ENCODE measurements around the gene EFNA5.
"Not testable (repeated sequence)": the region's sequence is repeated elsewhere in the genome, so short reads cannot be mapped to it uniquely, and the experiment has no call there.

EFNA5 gene

DNA sequence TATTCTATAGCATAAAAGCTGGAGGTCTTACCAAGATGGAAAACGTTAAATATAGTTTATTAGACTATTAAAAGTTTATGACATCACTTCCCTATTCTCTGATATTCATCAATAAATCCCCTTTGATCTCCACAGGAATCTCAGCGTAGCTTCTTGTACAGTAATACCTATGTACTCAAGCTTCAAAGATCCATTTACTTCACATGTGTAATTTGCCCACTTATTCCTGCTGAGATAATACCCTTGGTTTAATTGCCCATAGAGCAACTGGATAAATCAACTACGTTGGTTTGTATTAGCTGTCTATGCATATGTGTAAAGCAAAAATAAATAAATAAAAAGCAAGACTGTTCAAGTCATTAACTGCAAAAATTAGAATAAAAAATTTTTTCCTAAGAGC, 219.7 kb downstream of the EFNA5 start:
- peak in 1 of 2 experiments; percentile 7 for DNase-seq

DNA sequence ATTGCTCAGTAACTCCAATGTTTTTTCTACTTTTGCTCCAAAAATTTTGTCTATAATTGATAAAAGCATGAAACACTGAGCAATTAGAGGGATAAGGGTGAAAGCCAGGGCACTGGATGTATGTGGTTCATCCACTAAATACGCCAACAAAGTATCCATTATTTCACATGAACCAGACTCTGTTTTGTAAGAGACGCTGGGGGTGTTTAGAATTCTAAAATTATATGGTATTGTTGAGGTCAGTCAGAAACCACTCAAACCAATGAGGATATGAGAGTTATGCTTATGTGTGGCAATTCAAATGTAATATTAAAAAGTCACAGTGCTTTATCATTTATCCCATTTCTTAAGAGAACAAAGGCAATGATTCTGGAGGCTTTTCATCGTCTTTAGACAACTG, 220.2 kb downstream of the EFNA5 start:
- DNase-seq = no peak

DNA sequence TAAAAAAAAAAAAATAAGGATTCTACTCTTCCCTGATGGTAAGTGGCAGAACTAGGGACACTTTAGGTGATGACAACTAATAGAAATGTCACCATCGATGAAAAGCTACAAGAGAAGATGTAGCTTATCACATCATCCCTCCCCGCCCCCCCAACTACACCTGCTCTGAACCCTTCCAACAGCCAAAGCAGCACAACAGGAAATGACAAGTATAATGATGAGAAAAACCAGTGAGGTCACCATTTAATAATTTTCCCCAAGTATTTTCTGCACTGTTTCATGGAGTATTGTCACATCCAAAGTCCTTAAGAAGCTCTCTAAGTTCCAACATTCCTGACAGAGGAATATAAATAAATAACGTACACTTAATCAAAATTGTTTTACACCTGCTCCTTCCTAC, 221.4 kb downstream of the EFNA5 start:
- DNase-seq = no peak

DNA sequence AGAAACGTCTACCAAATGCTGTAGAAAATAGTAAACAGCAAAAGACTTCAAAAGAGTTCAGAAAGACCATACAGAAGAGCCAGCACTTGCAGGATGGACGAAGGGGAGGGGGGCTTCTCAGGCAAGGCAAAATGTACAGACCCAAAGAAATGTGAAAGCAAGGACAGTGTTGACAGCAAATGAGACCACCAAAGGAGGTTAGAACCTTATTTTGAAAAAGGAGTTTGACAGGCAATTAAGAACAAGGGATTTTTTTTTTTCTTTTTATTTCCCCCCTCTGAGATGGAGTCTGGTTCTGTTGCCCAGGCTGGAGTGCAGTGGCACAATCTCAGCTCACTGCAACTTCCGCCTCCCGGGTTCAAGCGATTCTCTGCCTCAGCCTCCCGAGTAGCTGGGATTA, 223.2 kb downstream of the EFNA5 start:
- no peak for DNase-seq

DNA sequence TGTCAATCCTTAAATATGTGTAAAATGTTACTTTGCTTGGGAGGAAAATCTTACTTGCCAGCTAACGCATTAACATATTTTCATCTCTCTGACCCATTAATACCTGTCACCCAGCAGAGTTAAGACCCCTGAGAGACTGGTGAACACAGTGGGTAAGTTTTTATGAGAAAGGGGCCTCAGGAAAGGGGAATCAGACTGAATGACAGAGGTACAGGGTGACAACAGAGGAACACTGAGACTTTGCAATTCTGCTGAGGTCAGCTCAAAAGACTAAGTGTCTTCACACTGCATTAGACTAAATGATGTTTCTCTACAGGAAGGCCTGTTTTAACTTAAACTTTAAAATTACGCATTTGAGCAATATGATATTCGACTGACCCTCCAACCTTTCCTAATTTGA, 223.8 kb downstream of the EFNA5 start:
- DNase-seq = no peak

DNA sequence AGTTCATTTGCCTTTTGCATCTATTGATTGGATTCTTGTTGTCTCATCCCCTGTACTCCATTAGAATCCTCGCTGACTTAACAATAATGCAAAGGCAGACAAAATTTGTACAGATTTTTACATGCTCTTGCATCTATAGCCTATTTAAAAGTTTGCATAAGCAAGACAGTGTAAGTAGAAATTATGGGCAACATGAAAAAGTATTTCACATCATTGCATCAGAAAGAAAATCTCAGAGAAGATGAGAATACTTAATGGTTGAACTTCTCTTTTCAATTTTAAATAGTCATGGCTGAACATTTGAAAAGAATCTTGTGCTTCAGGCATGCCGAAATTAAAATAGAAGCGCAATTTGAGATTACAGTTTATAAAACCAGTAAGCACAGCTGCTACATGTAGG, 226.4 kb downstream of the EFNA5 start:
- no peak for DNase-seq

DNA sequence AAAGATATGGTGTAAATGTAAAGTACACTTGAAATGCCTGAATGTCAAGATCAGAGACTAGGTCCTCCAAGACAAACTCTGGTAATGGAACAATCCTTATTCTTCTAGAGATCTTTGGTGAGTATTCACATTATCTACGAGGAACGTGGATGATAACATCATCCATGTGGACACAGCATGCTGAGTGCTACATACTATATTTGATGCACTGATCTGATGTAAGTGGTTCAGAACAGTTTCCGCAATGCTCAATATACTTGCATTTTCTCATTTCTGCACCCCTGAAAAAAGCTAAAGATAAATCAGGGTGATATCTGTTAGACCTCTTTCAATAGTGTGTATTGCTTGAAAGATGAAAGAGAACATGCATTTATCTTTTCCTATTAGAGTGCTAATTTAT, 226.8 kb downstream of the EFNA5 start:
- no peak for DNase-seq

DNA sequence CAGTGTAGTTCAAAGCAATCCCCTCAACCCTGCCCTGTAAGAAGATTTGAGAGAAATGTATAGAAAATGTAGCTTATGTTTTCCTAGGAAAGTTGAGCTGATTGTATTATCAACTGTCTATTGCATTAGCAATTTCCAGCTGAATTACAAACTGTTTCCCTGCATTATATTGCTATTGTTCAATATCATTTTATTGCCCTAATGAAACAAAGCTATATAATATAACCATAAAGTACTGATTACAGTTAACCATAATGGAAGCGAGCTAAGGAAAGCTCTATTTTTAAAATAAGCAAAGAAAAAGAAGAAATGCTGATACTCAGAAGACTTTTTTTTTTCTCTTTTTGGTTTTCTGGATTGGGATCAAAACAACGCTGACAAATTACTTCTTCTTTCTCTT, 228.3 kb downstream of the EFNA5 start:
- no peak for DNase-seq

DNA sequence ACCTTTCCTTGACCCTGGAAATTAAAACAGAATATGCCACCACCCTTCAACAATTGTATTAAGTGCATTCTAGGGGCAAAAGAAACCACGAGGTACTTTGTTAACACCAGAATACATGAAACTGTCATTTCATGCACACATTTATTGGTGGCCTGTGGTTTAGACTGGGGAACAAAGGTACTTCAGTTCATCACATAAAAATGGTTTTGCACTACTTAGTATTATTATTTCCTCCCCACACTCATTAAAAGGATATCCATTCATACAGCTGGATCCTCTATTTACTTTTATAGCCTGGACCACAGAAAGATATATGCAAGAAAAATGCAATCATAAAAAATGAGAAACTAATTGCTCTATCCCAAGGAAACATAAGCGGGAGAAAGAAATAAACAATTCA, 230.9 kb downstream of the EFNA5 start:
- DNase-seq = no peak

DNA sequence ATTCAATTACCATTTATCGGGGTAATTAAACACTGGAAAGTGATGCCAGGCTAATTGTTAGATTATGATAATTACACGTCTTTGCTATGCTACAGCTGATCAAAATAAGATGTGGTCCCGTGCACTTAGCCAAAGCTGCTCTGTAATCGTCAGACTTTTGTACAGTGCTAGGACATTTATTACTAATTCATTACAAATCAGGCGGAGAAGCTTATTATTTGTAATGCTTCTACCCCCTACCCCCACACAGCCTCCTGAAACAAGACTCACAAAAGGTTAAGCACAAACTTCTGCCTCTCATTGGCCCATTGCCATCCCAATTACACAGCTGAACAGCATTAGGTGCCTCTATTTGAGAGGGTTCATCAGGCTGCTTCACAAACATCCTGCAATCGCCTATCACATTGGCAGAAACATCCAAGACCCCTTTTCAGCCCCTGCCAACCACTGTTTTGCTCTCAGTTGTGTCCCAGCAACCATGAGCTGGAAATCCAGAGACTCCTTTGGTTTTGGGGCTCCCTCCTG, 232.7 kb downstream of the EFNA5 start:
- DNase-seq = no peak

DNA sequence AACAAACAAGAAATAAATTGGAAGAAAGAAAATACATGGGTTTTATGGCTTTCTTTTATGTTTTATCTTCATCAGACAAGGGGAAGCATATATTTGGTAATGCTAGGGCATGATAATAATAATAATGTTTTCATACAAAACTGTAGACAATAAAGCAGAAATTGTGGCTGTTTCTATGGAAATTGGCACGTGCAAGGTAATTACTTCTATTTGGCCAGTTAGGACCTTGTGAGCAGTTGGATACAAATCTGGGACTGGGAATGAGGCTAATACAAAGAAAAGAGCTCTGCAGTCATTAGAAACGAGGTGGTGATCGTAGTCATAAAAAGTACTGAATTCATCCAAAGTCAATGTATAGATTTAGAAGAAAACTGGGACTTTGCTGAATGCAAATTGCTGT, 233.6 kb downstream of the EFNA5 start:
- DNase-seq = no peak

DNA sequence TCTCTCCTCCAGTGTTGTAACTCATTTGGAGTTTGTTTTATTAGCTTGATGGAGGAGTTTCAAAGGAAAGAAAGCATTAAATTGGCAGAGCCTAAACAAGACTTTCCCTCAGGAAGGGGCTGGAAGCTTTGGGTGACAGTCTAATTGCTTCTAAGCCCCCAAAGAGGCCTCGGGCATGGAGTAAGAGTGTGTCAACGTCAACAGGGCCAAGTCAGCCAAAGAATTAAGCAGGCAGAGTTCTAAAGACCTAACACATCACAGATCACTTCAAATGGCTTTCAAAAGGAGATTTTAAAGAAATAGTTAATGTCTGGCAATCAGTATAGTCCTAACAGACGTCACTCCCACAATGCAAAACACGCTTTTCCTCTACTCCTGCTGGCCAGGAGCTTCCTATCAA, 234.5 kb downstream of the EFNA5 start:
- no peak for DNase-seq

DNA sequence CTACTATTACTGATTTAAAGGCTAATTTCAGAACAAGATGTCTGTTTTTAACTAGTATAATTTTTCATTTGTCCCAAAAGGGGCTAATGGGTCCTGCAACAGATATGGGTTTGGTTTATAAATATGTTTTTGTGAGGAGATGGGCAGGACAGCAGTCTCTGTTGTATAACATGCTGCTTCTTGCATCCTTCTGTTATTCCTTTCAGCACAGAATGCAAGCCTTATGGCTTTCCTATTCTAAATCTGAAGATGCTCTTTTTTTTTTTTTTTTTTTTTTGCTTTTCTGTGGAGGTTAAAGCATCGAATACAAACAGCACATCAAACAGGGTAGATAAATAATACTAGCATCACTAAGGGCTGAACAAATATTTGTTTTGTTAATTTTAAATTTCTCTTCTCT, 235.7 kb downstream of the EFNA5 start:
- DNase-seq = no peak

DNA sequence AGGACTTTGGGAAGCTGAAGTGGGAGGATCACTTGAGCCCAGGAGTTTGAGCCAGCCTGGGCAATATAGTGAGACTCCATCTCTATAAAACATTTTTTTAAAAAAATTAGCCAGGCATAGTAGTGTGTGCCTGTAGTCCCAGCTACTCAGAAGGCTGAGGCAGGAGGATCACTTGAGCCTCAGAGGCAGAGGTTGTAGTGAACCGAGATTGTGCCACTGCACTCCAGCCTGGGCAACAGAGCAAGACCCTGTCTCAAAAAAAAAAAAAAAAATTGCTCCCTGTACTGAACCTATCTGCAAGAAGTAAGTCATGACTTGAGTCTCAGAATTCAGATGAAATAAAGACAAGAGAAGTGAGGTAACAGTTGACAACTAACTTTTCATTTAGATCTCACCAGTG, 237.1 kb downstream of the EFNA5 start:
- DNase-seq = not testable (repeated sequence)

DNA sequence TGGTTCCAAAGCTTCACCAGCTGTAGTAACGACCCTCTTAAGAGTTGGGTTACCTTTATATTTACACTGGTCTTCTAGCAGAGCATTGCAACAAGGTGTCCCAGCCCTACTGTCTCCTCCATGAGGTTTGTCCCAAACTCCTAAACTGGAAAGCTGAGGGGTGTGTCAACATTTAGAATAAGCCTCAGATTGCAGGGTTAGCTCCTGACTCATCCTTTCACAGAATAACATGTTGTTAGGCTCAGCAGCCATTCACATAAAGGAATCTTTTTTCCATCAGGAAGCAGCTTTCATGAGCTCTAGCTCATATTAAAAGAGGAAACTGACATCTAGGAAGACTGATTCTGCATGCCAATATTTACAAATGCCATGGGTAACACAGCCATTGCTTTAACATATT, 238.7 kb downstream of the EFNA5 start:
- DNase-seq = no peak

DNA sequence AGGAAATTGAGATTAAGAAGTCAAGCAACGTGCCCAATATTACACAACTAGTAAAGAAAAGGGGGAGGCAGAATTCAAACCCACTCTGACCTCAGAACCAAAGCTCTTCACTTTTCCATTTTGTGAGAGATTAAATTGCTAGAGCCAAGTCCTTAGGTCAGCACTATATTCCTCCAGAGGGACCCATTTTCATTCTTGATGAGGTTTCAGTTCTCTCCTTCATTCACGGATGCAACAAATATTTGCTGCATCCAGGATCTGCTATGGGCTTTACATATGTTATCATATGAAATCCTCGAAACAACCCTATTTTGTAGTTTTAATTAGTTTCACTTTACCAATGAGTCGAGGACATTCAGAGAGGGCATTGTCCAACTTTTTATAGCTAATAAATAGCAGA, 239.2 kb downstream of the EFNA5 start:
- DNase-seq = no peak

DNA sequence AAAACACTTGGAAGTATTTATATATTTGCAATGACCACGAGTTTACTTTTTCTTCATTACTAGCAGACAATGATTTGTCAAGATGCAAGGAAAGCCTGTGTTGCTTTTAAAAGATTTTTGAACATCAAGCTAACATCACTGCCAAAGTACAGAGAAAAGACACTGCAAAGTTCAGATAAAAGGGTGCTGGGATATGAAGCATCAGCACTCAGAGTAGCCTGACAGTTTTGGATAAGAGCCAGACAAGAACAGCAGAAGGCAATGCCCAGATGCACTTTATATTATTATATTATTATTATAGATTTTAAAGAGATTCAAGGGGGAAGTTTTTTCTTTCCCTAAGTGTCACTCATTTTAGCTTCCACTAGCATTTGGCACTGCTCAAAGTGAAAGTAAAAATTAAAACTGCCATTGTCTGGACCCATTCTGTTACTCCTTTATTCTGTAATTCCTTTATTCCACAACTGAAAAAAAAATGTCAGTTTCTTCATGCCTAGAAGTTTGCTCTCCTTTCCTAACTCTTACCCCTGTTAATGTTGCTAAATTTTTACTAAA, 240.6 kb downstream of the EFNA5 start:
- DNase-seq = no peak

DNA sequence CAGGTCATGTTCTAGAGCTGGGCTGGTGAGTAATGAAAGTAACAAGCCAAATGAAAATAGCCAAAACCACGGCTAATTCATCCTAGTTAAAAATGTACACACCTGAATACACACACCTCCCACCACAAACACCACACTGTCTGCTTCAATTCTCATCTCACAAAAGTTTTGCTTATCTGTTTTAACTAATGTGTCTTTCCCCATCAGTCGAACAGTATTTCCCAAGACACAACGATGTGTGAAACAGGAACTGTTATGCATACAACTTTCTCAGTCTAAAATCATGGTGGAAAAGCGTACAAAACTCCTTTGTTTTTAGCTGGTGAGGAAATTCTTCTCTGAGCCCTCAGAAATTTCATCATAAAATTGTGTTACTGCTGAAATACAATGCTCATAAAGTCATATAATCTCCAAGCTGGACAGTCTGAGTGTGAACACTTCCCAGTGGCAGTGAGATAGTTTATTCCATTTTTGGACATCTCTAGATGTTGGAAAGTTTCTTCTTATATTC, 242.4 kb downstream of the EFNA5 start:
- no peak for DNase-seq

DNA sequence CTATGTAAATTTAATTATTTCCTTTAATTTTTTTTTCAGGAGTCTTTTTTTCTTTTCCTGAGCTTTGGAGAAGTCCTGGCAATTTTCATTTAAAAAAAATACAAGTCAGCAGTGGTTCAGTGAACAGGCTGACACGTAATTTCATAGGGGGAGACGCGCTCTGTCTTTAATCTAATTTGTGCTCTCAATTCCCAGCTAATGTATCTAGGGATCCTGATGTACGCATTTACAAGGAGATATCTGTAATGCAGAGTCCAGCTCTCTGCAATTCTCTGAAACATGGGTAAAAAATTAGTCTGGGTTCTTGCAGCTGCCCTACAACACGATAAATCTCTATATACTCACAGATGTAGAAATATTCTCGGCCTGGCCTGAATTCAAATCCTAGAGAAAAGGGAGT, 243.9 kb downstream of the EFNA5 start:
- no peak for DNase-seq

DNA sequence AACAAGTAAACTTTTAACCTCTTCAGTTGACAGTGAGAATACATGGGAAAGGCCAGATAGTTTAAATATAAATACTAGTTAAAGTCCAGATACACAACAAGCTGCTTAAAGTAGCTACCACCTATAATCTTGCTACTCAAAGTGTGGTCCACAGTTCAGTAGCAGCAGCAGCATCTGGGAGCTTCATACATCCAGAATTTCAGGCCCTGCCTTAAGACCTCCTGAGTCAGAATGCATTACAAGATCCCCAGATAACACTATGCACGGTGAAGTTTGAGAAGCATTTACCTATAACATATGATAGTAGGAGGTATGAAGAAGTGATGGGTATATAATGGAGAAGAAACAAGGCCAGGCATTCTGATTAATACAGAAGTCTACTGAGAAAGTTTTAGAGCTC, 244.5 kb downstream of the EFNA5 start:
- no peak for DNase-seq

DNA sequence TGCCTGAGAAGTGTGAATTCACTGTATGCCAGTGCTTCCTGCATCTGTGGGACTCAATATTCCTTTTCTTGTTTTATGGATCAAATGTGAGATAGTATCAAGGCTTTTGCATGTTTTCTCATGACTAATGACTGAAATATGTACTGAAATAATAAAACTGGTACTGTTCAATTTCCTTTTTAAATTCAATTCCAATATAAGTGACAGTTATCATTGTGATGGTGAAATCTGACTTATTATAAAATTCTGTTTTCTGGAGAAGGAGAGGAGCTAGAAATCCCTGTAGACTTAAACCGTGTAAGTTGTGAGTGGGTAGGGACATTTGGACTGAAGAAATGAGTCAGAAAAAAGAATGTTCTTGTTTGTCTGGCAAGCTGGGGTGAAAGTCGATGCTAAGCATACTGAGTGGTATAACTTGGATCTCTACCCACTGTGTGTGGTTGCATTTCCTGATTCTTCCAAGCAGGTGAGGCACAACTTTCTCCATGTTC, 245.2 kb downstream of the EFNA5 start:
- no peak for DNase-seq

DNA sequence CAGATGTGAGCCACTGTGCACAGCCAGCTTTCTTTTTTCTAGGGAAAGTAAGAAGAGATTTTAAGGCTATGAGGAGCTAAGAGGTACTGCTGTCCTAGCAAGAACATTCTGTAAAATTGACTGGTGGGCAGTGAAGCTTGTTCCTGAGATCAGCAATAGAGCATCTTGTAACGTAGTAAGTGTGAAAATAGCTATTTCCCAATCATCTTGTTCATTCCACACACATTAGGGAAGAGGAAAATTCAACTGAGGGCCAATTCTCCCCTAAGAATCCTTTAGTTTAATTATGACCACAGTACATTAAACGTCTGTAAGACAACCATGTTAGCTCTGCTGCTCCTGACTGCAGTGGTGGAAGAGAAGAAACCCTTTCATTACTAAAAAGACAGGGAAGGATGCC, 246.2 kb downstream of the EFNA5 start:
- DNase-seq = no peak

DNA sequence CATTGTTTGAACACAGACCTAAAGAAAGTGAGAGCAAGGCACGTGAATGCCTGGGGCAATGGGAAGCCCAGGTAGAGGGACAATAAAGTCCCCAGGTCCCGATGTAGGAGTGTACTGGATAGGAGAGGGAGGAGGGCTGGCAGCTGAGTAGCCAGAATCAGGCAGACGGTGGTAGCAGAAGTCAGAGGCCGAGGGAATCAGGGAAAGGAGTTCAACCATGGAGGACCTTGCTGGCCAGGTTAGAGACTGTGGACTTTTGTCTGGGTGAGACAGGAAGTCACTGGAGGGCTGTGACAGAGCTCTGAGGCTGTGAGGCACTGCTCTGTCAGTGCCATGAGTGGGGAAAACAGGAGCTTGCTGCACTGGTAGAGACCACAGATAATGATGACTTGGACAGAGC, 248.2 kb downstream of the EFNA5 start:
- no peak for DNase-seq

DNA sequence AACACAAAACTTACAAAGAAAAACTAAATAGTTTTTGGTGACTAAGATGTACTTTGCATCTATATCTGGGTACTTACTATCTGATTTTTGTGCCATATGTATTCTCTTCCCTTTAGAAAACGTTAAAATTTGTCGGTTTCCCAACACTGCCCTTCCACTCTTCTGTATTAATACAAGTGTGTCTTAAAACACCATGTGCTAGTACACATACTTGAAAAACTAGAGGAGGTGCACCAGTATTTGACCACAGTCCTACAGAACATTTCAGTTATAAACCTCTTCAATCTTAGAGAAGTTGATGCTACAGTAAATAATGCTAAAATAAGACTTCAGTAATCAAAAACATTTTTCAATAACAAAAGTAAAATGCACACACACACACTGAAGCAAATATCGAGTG, 251.2 kb downstream of the EFNA5 start:
- DNase-seq = no peak

DNA sequence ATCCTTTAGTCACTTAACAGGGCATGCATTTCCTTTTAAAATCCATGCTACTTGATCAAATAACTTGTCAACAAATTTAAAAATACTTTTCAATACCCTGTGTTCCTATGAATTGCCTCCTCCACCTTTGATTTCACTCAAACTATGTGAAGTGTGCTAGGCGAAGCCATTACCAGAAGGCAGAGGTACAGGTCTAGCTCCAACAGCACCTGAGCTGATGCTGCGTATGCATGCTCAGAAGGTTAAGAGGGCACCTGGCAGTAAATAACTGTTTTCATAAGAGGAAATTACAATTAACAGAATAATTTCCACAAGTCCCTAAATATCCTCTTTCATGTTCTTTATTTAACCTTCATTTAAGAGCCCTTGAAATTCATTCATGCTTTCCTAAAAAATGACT, 251.8 kb downstream of the EFNA5 start:
- DNase-seq = no peak

All from NCI-H1930 (cell line).